ENCODE measurements around the gene KRTAP1-3.

The KRTAP1-3 gene

GRCh38 chr17:40995116-40995515 lies 39.6 kb downstream of the KRTAP1-3 start:
- ChIA-PET POLR2A (no interaction called here), CTCF (interaction anchor here (0.6 to 1.2 kb wide), 3 partner anchors 8 to 672 kb away, joined by 4 to 6 read pairs (median 5); no protein-coding TSS in a partner anchor)

More at GRCh38 chr17:40995116-40995515, 39.6 kb downstream of the KRTAP1-3 start:
- H3K4me1 ChIP-seq (ENCODE audit: control insufficient read depth, insufficient read depth, low read length): no peaks in the 10 kb centered on the region
- H3K36me3 ChIP-seq (ENCODE audit: control insufficient read depth in 2 of 2, insufficient read depth in 1 of 2, low read length in 2 of 2): no peaks in the 10 kb centered on the region
- H3K27ac ChIP-seq (ENCODE audit: extremely low read depth, low read depth, low read length): no peak overlapping the region
- H3K4me3 ChIP-seq (ENCODE audit: low read depth, low read length): no peak overlapping the region
- H3K9me3 ChIP-seq (ENCODE audit: control insufficient read depth, insufficient read depth, low read depth, low read length): no peaks in the 10 kb centered on the region
- TF ChIP-seq ZNF398 (tag by site-specific recombination; IDR thresholded peaks at IDR 0.05) (no peak), ZNF529 (tag by site-specific recombination; IDR thresholded peaks at IDR 0.05; ENCODE audit: insufficient replicate concordance) (no peak), ZNF518A (tag by site-specific recombination; conservative IDR thresholded peaks at IDR 0.05; ENCODE audit: low read depth) (no peak), PBX3 (CRISPR knock-in tag; IDR thresholded peaks at IDR 0.05) (no peak), ZNF48 (tag by site-specific recombination; IDR thresholded peaks at IDR 0.05) (no peak), ZNF623 (tag by site-specific recombination; IDR thresholded peaks at IDR 0.05) (no peak), ZBTB1 (tag by site-specific recombination; IDR thresholded peaks at IDR 0.05) (no peak), ZNF600 (tag by site-specific recombination; IDR thresholded peaks at IDR 0.05) (no peak), KLF8 (tag by site-specific recombination; IDR thresholded peaks at IDR 0.05) (no peak), ZNF292 (tag by site-specific recombination; IDR thresholded peaks at IDR 0.05; ENCODE audit: borderline replicate concordance, low read depth) (no peak), ZNF785 (tag by site-specific recombination; IDR thresholded peaks at IDR 0.05) (no peak), ZNF311 (tag by site-specific recombination; IDR thresholded peaks at IDR 0.05; ENCODE audit: borderline replicate concordance) (no peak), ZNF654 (tag by site-specific recombination; IDR thresholded peaks at IDR 0.05; ENCODE audit: low read depth) (no peak), ZFP41 (tag by site-specific recombination; IDR thresholded peaks at IDR 0.05; ENCODE audit: borderline replicate concordance) (no peak), FEZF1 (tag by site-specific recombination; IDR thresholded peaks at IDR 0.05) (no peak), ZNF830 (tag by site-specific recombination; IDR thresholded peaks at IDR 0.05; ENCODE audit: low read depth) (no peak)
- TF ChIP-seq, protein P1, sequence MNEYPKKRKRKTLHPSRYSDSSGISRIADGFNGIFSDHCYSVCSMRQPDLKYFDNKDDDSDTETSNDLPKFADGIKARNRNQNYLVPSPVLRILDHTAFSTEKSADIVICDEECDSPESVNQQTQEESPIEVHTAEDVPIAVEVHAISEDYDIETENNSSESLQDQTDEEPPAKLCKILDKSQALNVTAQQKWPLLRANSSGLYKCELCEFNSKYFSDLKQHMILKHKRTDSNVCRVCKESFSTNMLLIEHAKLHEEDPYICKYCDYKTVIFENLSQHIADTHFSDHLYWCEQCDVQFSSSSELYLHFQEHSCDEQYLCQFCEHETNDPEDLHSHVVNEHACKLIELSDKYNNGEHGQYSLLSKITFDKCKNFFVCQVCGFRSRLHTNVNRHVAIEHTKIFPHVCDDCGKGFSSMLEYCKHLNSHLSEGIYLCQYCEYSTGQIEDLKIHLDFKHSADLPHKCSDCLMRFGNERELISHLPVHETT (tag by site-specific recombination; IDR thresholded peaks at IDR 0.05): no peak
- TF ChIP-seq, protein P2, sequence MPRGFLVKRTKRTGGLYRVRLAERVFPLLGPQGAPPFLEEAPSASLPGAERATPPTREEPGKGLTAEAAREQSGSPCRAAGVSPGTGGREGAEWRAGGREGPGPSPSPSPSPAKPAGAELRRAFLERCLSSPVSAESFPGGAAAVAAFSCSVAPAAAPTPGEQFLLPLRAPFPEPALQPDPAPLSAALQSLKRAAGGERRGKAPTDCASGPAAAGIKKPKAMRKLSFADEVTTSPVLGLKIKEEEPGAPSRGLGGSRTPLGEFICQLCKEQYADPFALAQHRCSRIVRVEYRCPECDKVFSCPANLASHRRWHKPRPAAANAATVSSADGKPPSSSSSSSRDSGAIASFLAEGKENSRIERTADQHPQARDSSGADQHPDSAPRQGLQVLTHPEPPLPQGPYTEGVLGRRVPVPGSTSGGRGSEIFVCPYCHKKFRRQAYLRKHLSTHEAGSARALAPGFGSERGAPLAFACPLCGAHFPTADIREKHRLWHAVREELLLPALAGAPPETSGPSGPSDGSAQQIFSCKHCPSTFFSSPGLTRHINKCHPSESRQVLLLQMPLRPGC (tag by site-specific recombination; IDR thresholded peaks at IDR 0.05): no peak

Data from HEK293 (cell line).